Measurements from ENCODE around the gene TSHZ2.
A peak's percentile ranks its signal among the peaks of the same experiment; 100 is the strongest.

TSHZ2 gene

GRCh38 chr20:52953020-52953419, 19.1 kb upstream of the TSHZ2 start:
- no peak for TF ChIP-seq L3MBTL2 (conservative IDR thresholded peaks at IDR 0.05)
- TF ChIP-seq FOXA1 (IDR thresholded peaks at IDR 0.05) = no peak
- no peak for TF ChIP-seq FOXK2 (IDR thresholded peaks at IDR 0.05)
- no peak for TF ChIP-seq ELF4 (IDR thresholded peaks at IDR 0.05)
- no peak for TF ChIP-seq BHLHE40 (IDR thresholded peaks at IDR 0.05; ENCODE audit: borderline replicate concordance)
- no peak for TF ChIP-seq LEF1 (IDR thresholded peaks at IDR 0.05; ENCODE audit: borderline replicate concordance)
- no peak for TF ChIP-seq CTBP1 (IDR thresholded peaks at IDR 0.05; ENCODE audit: borderline replicate concordance)
- no peak for TF ChIP-seq ARNT (IDR thresholded peaks at IDR 0.05)
- DNase-seq (ENCODE audit: extremely low spot score) = no peak
- ChIA-PET CTCF (no interaction called here), POLR2A (no interaction called here)

GRCh38 chr20:52954849-52955248, 17.3 kb upstream of the TSHZ2 start:
- POLR2A ChIA-PET = no interaction called here
- CTCF ChIA-PET = no interaction called here
- DNase-seq (ENCODE audit: extremely low spot score) = no peak
- TF ChIP-seq FOXA1 (IDR thresholded peaks at IDR 0.05) = no peak
- no peak for TF ChIP-seq LEF1 (IDR thresholded peaks at IDR 0.05; ENCODE audit: borderline replicate concordance)
- no peak for TF ChIP-seq TARDBP (IDR thresholded peaks at IDR 0.05)
- no peak for TF ChIP-seq SUZ12 (IDR thresholded peaks at IDR 0.05)
- no peak for TF ChIP-seq ZNF384 (IDR thresholded peaks at IDR 0.05)
- no peak for TF ChIP-seq PKNOX1 (IDR thresholded peaks at IDR 0.05)
- TF ChIP-seq ARNT (IDR thresholded peaks at IDR 0.05) = no peak
- TF ChIP-seq FOXK2 (IDR thresholded peaks at IDR 0.05) = no peak

- no peak for TF ChIP-seq TARDBP (IDR thresholded peaks at IDR 0.05)
- TF ChIP-seq BHLHE40 (IDR thresholded peaks at IDR 0.05; ENCODE audit: borderline replicate concordance) = no peak
- no peak for TF ChIP-seq ELF4 (IDR thresholded peaks at IDR 0.05)
- no peak for TF ChIP-seq FOXA1 (IDR thresholded peaks at IDR 0.05)
- TF ChIP-seq CTBP1 (IDR thresholded peaks at IDR 0.05; ENCODE audit: borderline replicate concordance) = no peak
- no peak for TF ChIP-seq FOXM1 (IDR thresholded peaks at IDR 0.05; ENCODE audit: borderline replicate concordance)
- no peak for TF ChIP-seq FOXK2 (IDR thresholded peaks at IDR 0.05)
- TF ChIP-seq ARNT (IDR thresholded peaks at IDR 0.05) = no peak
- TF ChIP-seq L3MBTL2 (conservative IDR thresholded peaks at IDR 0.05) = no peak
- no peak for TF ChIP-seq LEF1 (IDR thresholded peaks at IDR 0.05; ENCODE audit: borderline replicate concordance)
- no peak; the same call in 1 of the 2 replicates for TF ChIP-seq PKNOX1 (IDR thresholded peaks at IDR 0.05)
- TF ChIP-seq SP1 (IDR thresholded peaks at IDR 0.05) = no peak
- TF ChIP-seq SUZ12 (IDR thresholded peaks at IDR 0.05) = no peak
- TF ChIP-seq HDGF (IDR thresholded peaks at IDR 0.05; ENCODE audit: borderline replicate concordance) = no peak
- ChIA-PET POLR2A (no interaction called here), CTCF (interaction anchor here (0.7 to 1.0 kb wide), 2 partner anchors 14 to 670 kb away, joined by 3 to 4 read pairs; no protein-coding TSS in a partner anchor)
- no peak for DNase-seq (ENCODE audit: extremely low spot score)
Observed at GRCh38 chr20:52958211-52958610, 13.9 kb upstream of the TSHZ2 start.

- peak; percentile 35 for DNase-seq (ENCODE audit: extremely low spot score)
- TF ChIP-seq ARNT (IDR thresholded peaks at IDR 0.05) (no peak), PKNOX1 (IDR thresholded peaks at IDR 0.05) (peak; percentile 78), ELF4 (IDR thresholded peaks at IDR 0.05) (no peak)
- ChIA-PET CTCF (interaction anchor here (0.7 to 1.0 kb wide), 2 partner anchors 15 to 255 kb away, joined by 3 read pairs; no protein-coding TSS in a partner anchor), POLR2A (no interaction called here)
Observed at GRCh38 chr20:52959125-52959524, 13.0 kb upstream of the TSHZ2 start.

GRCh38 chr20:52962183-52962582, 10.0 kb upstream of the TSHZ2 start:
- DNase-seq (ENCODE audit: extremely low spot score) = no peak
- ChIA-PET CTCF (interaction anchor here (0.6 kb wide), 1 partner anchor 130 kb away, joined by 3 read pairs; no protein-coding TSS in a partner anchor), POLR2A (no interaction called here)
- TF ChIP-seq FOXM1 (IDR thresholded peaks at IDR 0.05; ENCODE audit: borderline replicate concordance) (no peak), NFRKB (IDR thresholded peaks at IDR 0.05) (no peak), ZNF384 (IDR thresholded peaks at IDR 0.05) (no peak), L3MBTL2 (conservative IDR thresholded peaks at IDR 0.05) (no peak), FOXA1 (IDR thresholded peaks at IDR 0.05) (no peak), FOXK2 (IDR thresholded peaks at IDR 0.05) (no peak), SP1 (IDR thresholded peaks at IDR 0.05) (no peak), CTBP1 (IDR thresholded peaks at IDR 0.05; ENCODE audit: borderline replicate concordance) (no peak), SUZ12 (IDR thresholded peaks at IDR 0.05) (no peak), HDGF (IDR thresholded peaks at IDR 0.05; ENCODE audit: borderline replicate concordance) (no peak), PKNOX1 (IDR thresholded peaks at IDR 0.05) (no peak), TARDBP (IDR thresholded peaks at IDR 0.05) (no peak), BHLHE40 (IDR thresholded peaks at IDR 0.05; ENCODE audit: borderline replicate concordance) (no peak), ARNT (IDR thresholded peaks at IDR 0.05) (no peak), ELF4 (IDR thresholded peaks at IDR 0.05) (no peak), LEF1 (IDR thresholded peaks at IDR 0.05; ENCODE audit: borderline replicate concordance) (no peak)

- ChIA-PET POLR2A (no interaction called here), CTCF (no interaction called here)
- TF ChIP-seq FOXK2 (IDR thresholded peaks at IDR 0.05) (no peak), ZNF384 (IDR thresholded peaks at IDR 0.05) (no peak), CTBP1 (IDR thresholded peaks at IDR 0.05; ENCODE audit: borderline replicate concordance) (no peak)
- DNase-seq (ENCODE audit: extremely low spot score) = no peak
Observed at GRCh38 chr20:52963131-52963530, 9.0 kb upstream of the TSHZ2 start.

Data from HEK293T (cell line).